ENCODE results near the gene PIWIL4. TPM values are rescaled to one million over a fixed set of nuclear protein-coding genes. Genes with fewer than 3 reads are reported as not detected.

The PIWIL4 gene
- polyA plus RNA-seq, 1 donor from 2014 or later, result 1.3 TPM

DNA sequence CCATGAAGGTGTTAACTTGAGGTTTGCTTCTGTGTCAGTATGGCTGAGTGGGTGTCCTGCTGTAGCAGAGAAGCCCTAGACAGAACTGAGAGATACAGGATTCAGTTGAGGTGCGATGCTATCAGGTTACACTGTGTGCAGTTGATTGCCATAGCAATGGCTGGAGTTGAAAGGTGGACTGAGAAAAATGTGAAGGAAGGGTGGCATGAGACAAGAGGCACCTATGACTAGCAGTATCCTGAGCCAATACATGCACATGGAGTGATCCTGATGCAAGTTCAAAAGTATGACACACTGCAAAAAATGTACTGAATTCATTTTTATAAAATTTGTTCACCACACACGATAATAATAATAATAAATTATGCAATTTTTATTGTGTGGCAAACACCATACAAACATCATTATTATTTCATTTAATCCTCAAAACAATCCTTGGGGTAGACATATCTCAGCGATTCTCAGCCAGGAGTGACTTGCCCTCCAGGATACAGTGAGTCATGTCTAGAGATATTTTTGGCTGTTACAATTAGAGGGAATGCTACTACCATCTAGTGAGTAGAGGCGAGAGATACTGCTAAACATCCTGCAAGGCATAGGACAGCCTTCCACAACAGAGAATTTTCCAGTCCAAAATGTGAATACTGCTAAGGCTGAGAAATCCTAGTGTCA lies 3.9 kb upstream of the PIWIL4 start:
- H3F3A ChIP-seq (ENCODE audit: insufficient read depth, low read length, poor library complexity, severe bottlenecking), result no peaks in the 10 kb centered on the region
- no peaks in the 10 kb centered on the region for H3K27me3 ChIP-seq (ENCODE audit: insufficient read depth, low read depth, low read length)
- H3K4me2 ChIP-seq (ENCODE audit: low read length), result no peak overlapping the region
- no peak overlapping the region for H3K27ac ChIP-seq (ENCODE audit: low read length)
- no peak overlapping the region for H2AFZ ChIP-seq (ENCODE audit: low read depth, low read length)
- no peak overlapping the region for H3K9ac ChIP-seq (ENCODE audit: low read length)
- H3K4me3 ChIP-seq (ENCODE audit: low read length), result no peak overlapping the region
- H4K20me1 ChIP-seq (ENCODE audit: insufficient read depth), result no peaks in the 10 kb centered on the region
- TF ChIP-seq SMC3 (conservative IDR thresholded peaks at IDR 0.05; ENCODE audit: poor library complexity), result no peak
- TF ChIP-seq MXI1 (conservative IDR thresholded peaks at IDR 0.05; ENCODE audit: poor library complexity, severe bottlenecking), result no peak
- TF ChIP-seq POLR2AphosphoS5 (IDR thresholded peaks at IDR 0.05), result no peak
- TF ChIP-seq EP300 (conservative IDR thresholded peaks at IDR 0.05; ENCODE audit: poor library complexity, severe bottlenecking), result no peak
- TF ChIP-seq, protein P1, sequence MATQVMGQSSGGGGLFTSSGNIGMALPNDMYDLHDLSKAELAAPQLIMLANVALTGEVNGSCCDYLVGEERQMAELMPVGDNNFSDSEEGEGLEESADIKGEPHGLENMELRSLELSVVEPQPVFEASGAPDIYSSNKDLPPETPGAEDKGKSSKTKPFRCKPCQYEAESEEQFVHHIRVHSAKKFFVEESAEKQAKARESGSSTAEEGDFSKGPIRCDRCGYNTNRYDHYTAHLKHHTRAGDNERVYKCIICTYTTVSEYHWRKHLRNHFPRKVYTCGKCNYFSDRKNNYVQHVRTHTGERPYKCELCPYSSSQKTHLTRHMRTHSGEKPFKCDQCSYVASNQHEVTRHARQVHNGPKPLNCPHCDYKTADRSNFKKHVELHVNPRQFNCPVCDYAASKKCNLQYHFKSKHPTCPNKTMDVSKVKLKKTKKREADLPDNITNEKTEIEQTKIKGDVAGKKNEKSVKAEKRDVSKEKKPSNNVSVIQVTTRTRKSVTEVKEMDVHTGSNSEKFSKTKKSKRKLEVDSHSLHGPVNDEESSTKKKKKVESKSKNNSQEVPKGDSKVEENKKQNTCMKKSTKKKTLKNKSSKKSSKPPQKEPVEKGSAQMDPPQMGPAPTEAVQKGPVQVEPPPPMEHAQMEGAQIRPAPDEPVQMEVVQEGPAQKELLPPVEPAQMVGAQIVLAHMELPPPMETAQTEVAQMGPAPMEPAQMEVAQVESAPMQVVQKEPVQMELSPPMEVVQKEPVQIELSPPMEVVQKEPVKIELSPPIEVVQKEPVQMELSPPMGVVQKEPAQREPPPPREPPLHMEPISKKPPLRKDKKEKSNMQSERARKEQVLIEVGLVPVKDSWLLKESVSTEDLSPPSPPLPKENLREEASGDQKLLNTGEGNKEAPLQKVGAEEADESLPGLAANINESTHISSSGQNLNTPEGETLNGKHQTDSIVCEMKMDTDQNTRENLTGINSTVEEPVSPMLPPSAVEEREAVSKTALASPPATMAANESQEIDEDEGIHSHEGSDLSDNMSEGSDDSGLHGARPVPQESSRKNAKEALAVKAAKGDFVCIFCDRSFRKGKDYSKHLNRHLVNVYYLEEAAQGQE (IDR thresholded peaks at IDR 0.05; ENCODE audit: borderline replicate concordance), result no peak
- TF ChIP-seq CTCF (IDR thresholded peaks at IDR 0.05; ENCODE audit: poor library complexity, severe bottlenecking), result no peak
- no peak for TF ChIP-seq EZH2 (IDR thresholded peaks at IDR 0.05; ENCODE audit: borderline replicate concordance, insufficient read depth, low read length, poor library complexity, severe bottlenecking)
- no peak for TF ChIP-seq RAD21 (conservative IDR thresholded peaks at IDR 0.05)
- TF ChIP-seq TAF1 (IDR thresholded peaks at IDR 0.05; ENCODE audit: low read depth), result no peak
- H3K36me3 ChIP-seq (ENCODE audit: insufficient read depth, low read length), result no peaks in the 10 kb centered on the region
- no peaks in the 10 kb centered on the region for H3K9me3 ChIP-seq (ENCODE audit: low read length)
- no peaks in the 10 kb centered on the region for H3K9me2 ChIP-seq (ENCODE audit: insufficient read depth, low read length)
- no peaks in the 10 kb centered on the region for H3K79me2 ChIP-seq (replicated peaks; ENCODE audit: insufficient read depth, low read length)

DNA sequence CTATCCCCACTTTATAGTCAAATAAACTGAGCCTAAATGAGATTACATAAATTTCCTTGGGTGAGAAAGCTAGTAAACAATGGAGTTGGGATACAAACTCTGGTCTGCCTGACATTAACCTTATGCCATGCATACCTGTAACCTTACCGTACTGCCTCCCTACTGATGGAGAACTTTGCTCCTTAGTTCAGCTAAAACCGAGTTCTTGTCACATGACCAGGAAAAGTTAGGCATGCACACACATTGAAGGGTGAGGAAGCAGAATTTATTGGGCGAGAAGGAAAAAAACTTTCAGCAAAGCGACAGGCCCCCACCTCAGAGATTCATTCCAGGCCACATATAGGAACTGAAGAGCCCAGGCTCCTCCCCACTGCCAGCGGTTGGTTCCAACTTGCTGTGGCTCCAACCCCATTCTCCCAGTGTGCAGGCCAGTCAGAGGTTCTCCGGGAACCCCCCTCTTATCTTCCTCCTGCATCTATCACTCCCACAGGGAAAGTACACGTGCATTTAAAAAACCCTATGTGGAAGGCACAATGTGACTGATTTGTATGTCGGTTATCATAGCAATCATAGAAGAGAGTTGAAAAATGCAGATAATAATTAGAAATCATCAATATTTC lies 3.2 kb upstream of the PIWIL4 start:
- Histone ChIP-seq H3K79me2 (replicated peaks; ENCODE audit: insufficient read depth, low read length) (no peaks in the 10 kb centered on the region), H3K4me2 (ENCODE audit: low read length) (no peak overlapping the region), H2AFZ (ENCODE audit: low read depth, low read length) (no peak overlapping the region), H3K36me3 (ENCODE audit: insufficient read depth, low read length) (no peaks in the 10 kb centered on the region), H3K9me3 (ENCODE audit: low read length) (no peaks in the 10 kb centered on the region), H3F3A (ENCODE audit: insufficient read depth, low read length, poor library complexity, severe bottlenecking) (no peaks in the 10 kb centered on the region), H4K20me1 (ENCODE audit: insufficient read depth) (no peaks in the 10 kb centered on the region), H3K27me3 (ENCODE audit: insufficient read depth, low read depth, low read length) (no peaks in the 10 kb centered on the region), H3K9me2 (ENCODE audit: insufficient read depth, low read length) (no peaks in the 10 kb centered on the region), H3K4me3 (ENCODE audit: low read length) (no peak overlapping the region), H3K27ac (ENCODE audit: low read length) (no peak overlapping the region), H3K9ac (ENCODE audit: low read length) (no peak overlapping the region)
- TF ChIP-seq SMC3 (conservative IDR thresholded peaks at IDR 0.05; ENCODE audit: poor library complexity), result no peak
- TF ChIP-seq MXI1 (conservative IDR thresholded peaks at IDR 0.05; ENCODE audit: poor library complexity, severe bottlenecking), result no peak
- no peak for TF ChIP-seq RAD21 (conservative IDR thresholded peaks at IDR 0.05)
- TF ChIP-seq, protein P1 (IDR thresholded peaks at IDR 0.05; ENCODE audit: borderline replicate concordance), result no peak
- no peak for TF ChIP-seq TAF1 (IDR thresholded peaks at IDR 0.05; ENCODE audit: low read depth)
- no peak for TF ChIP-seq POLR2AphosphoS5 (IDR thresholded peaks at IDR 0.05)
- TF ChIP-seq EP300 (conservative IDR thresholded peaks at IDR 0.05; ENCODE audit: poor library complexity, severe bottlenecking), result no peak
